ENCODE data around the gene PADI6.

DNA sequence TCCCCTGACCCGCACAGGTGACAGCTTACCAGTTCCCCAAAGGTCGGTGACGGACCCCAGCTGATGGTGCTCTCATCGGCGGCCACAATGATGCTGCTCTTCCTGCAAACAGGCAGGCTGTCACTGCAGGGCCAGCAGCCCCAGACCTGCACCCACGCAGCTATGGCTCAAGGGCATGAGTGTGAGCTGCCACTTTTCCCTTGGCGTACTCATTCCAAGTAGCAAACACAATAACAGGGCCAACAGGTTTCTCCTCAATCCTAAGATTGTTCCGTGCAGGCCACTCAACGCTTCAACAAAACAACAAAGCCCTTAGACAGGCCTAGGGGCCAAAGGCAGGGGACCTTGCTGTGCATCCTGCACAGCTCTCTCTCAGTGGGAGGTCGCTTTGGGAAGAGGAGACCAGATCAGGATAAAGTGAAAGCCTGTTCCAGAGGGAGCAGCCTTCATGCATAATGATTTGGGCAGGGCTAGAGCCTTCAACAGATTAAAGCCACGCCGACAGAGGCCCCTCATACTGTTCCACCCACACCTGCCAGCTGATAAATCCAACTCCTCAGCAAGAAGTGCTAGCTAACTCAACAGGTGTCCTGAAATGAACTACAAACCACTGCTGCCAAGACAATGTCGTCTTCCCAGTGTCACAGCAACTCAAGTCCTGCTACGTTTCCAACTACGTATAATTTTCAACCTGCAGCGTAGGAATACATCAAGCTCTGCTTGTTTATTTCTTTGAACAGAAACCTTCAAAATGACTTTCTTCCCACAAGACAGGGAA, 40.3 kb downstream of the PADI6 start:
- no peak for TF ChIP-seq CTCF (IDR thresholded peaks at IDR 0.05)
- TF ChIP-seq POLR2A (IDR thresholded peaks at IDR 0.05): no peak
